Hematopoietic multipotent progenitor cell (in vitro differentiated cells): ENCODE data around the gene SPTLC1. TPM values are rescaled to one million over a fixed set of nuclear protein-coding genes. Genes with fewer than 3 reads are reported as not detected.
"Not testable (repeated sequence)": the region's sequence is repeated elsewhere in the genome, so short reads cannot be mapped to it uniquely, and the experiment has no call there.

Experiments used
- DNase-seq, 3 donors: peaks; one replicate each; pipeline ENCODE4 v3.0.0-alpha.2; 2011 to 2015; ENCODE audit warnings: low read depth in 2 of 3, low spot score in 2 of 3
- total RNA-seq: library from RNA; depleted of rRNA; stranded (reverse); fragments of >200 nt; gene quantifications from one replicate; pipeline ENCODE4 v1.2.3, GENCODE V29; 2012

The SPTLC1 gene
- 27.7 TPM for total RNA-seq

GRCh38 chr9:92115071-92115858 lies at the start of gene SPTLC1:
SPTLC1 (minus strand) TSS chr9:92115413; CDS start chr9:92115370, 43 bp downstream.
- DNase-seq, result peak; percentile 91 to 96 (median 94)

DNA sequence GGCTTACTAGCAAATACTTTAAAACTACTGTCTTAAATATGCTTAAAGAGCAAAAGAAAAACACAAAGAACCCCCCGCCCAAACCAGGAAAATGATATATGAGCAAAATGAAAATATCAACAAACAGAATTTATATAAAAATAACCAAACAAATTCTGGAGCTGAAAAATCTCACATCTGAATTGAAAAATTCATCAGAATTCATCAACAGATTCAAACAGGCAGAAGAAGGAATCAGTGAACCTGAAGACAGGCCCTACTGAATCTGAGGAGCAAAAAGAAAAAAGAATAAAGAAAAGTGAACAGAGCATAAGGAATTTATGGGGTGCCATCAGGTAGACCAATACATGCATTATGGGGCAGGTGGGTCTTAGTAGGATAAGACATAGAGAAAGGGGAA lies 49.8 kb upstream of the SPTLC1 start:
- no peak for DNase-seq

- DNase-seq, result no peak
These were observed 49.3 kb upstream of the SPTLC1 start for GRCh38 chr9:92164490-92164889.

- DNase-seq, result no peak
These were observed 48.1 kb upstream of the SPTLC1 start for GRCh38 chr9:92163276-92163675.

- DNase-seq, result no peak
These were observed 45.6 kb upstream of the SPTLC1 start for GRCh38 chr9:92160786-92161185.

DNA sequence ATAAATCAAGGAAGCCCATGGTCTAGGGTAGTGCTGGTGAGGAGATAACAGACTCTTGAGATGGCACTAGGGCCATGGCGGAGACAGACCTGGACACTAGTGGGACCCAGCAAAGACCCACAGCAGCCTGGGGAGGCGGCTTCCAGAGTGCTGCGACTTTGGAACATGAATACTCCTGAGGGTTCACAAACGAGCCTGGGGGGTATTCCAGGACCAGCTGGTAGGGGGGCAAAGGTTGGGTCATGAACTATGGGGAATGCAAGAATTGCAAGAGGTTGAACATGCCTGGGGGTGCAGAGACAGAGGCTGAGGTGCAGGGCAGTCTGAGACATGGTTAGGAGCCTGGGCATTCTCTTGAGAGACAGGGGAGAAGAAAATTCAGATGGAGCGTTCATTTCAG lies 43.8 kb upstream of the SPTLC1 start:
- DNase-seq, result no peak

DNA sequence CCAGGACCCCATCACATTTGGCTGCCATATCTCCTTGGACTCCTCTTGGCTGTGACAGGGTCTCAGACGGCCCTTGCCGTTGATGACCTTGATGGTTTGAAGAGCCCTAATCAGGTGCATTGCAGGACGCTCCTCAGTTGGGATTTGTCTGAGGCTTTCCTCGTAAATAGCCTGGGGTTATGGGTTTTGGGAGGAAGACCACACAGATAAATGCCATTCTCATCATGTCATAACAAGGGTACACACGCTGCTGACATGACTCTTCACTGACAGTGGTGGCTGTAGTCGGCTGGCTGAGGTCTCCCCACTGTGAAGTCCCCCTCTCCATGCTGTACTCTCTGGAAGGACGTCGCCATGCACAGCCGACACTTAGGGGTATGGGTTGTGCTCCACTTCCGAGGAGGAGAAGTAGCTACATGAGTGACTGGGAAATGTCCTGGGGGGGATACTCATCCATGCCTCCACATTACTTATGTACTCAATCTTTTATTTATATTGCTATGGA lies 42.9 kb upstream of the SPTLC1 start:
- DNase-seq, result no peak

GRCh38 chr9:92155736-92156135 lies 40.5 kb upstream of the SPTLC1 start:
- not testable (repeated sequence) for DNase-seq

GRCh38 chr9:92155221-92155620 lies 40.0 kb upstream of the SPTLC1 start:
- no peak for DNase-seq

- DNase-seq, result not testable (repeated sequence)
These were observed 38.5 kb upstream of the SPTLC1 start for GRCh38 chr9:92153466-92154415.

- DNase-seq, result peak in 1 of 3 donors; percentile 34
These were observed 36.6 kb upstream of the SPTLC1 start for GRCh38 chr9:92151691-92152393.

GRCh38 chr9:92150501-92151470 lies 35.6 kb upstream of the SPTLC1 start:
- DNase-seq, result not testable (repeated sequence)

DNA sequence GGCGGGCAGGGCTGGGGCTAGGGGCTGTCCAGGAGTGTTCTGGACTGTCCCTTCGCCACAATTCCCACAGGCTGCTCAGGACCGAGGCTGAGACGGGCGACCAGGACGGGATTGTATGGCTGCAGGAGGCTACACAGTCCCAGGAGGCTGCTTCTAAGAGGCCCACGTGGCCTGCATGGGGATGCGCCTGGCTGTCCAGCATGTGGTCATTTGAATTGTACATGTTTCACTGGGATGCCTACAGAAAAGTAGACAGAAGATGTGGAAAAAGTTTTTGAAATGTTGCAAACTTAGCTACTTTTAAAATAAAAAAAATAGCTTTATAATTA lies 32.6 kb upstream of the SPTLC1 start:
- DNase-seq, result no peak

DNA sequence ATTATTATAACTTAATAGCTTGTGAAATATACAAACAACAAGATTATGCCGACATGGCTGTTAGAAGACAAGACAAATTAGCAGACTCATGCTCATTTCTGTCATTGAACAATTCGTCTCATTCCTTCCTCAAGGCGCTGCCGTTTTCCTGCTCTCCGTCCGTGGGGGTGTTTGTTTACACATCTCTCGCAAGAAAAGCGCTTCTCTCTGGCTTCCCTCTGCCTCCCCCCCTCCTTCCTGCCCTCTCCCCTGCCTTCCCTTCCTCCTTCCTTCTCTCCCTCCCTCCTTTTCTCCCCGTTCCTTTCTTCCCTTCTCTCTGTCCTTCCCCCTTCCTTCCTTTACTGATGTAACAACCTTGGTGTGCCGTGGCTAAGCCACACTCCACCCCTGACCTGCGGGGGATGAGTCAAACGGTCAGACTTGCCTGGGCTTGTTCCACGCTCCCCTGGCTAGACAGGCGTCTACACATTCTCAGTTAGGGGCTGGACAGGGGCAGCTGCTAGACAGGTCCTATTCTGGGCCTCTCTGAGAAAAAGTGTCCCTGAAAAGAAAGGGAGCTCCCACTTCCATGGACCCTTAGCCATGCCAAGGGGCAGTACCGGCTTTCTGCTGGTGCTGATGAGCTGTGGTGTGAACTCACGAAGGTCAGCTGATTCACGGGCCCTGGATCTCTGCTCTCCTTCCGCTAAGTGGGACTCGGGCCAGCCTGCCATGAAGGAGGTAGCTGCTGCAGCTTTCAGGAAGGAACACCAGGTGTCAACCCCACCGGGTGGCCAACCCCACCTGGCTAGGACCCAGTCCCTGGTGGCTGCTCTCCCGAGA lies 32.0 kb upstream of the SPTLC1 start:
- DNase-seq, result peak in 1 of 3 donors; percentile 34

- DNase-seq, result no peak
These were observed 31.4 kb upstream of the SPTLC1 start for GRCh38 chr9:92146610-92147009.

GRCh38 chr9:92145784-92146183 lies 30.6 kb upstream of the SPTLC1 start:
- not testable (repeated sequence) for DNase-seq

DNA sequence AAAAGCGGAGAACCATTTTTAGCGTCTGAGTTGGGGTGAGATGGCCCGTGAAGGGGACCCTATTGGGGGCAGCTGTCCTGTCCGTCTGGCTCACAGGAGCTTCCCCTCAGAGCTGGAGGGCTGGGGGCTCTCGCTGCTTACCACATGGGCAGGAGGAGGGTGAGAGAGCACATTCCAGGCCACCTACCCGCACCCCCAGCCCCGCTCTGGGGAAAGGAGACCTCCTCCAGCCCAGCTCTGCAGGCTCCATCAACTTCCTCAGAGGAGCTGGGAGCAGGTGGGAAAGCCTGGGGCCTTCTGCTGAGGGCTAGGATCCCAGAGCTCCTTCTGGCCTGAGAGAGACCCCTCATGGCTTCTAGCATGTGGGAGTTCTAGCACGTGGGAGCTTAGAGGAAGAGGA lies 27.1 kb upstream of the SPTLC1 start:
- no peak for DNase-seq

GRCh38 chr9:92141144-92142129 lies 26.2 kb upstream of the SPTLC1 start:
- no peak for DNase-seq
